K562 (cell line): Measurements from ENCODE around the gene SLC39A13. TPM values are rescaled to one million over a fixed set of nuclear protein-coding genes. Genes with fewer than 3 reads are reported as not detected.

ENCODE experiments used
- BCOR ChIP-seq: fragments of 450-650 bp; IDR thresholded peaks from 2 replicates; pipeline ENCODE4 v1.6.1; 2016
- CUX1 ChIP-seq: fragments of 200-800 bp; sonication (Bioruptor generic); IDR thresholded peaks from 2 replicates; pipeline ENCODE4 v1.6.1; 2016; ENCODE audit warnings: missing genetic modification characterization, missing compliant biosample characterization
- DPF2 ChIP-seq: fragments of 450-650 bp; IDR thresholded peaks from 2 replicates; pipeline ENCODE4 v1.6.1; 2016
- HNRNPL ChIP-seq: fragments of 200-400 bp; formaldehyde crosslinking; IDR thresholded peaks from 2 replicates; pipeline ENCODE4 v1.6.1; 2017; ENCODE audit warnings: low read depth, mild to moderate bottlenecking, low read length
- LEF1 ChIP-seq: fragments of 450-650 bp; IDR thresholded peaks from 2 replicates; pipeline ENCODE4 v1.6.1; 2016; ENCODE audit warnings: mild to moderate bottlenecking
- MAZ ChIP-seq, 2 experiments: fragments of 450-650 bp in 1 of 2; sonication (generic) in 1 of 2; formaldehyde crosslinking; IDR thresholded peaks in 1 of 2; conservative IDR thresholded peaks in 1 of 2; 2 replicates each; pipeline versions ENCODE4 v1.4.0 to v1.5.0; 2020; ENCODE audit warnings: mild to moderate bottlenecking in 1 of 2, missing genetic modification reagents in 1 of 2
- POLR2G ChIP-seq: fragments of 200-400 bp; formaldehyde crosslinking; IDR thresholded peaks from 2 replicates; pipeline ENCODE4 v1.6.1; 2017; ENCODE audit warnings: low read depth, mild to moderate bottlenecking, antibody characterized with exemption, low read length, moderate library complexity
- RBFOX2 ChIP-seq: fragments of 200-400 bp; formaldehyde crosslinking; IDR thresholded peaks from 2 replicates; pipeline ENCODE4 v1.6.1; 2017; ENCODE audit warnings: low read depth, mild to moderate bottlenecking, low read length, moderate library complexity
- TCF7L2 ChIP-seq: fragments of 150-350 bp; IDR thresholded peaks from 2 replicates; pipeline ENCODE4 v1.6.1; 2016; ENCODE audit warnings: low read depth, mild to moderate bottlenecking, low read length, moderate library complexity
- ZBTB40 ChIP-seq, 2 experiments: fragments of 450-650 bp in 1 of 2; sonication (generic) in 1 of 2; formaldehyde crosslinking in 1 of 2; IDR thresholded peaks; 2 replicates each; pipeline versions ENCODE4 v1.7.1 to v1.9.0; 2016 to 2022; ENCODE audit warnings: inconsistent platforms in 1 of 2, mild to moderate bottlenecking in 1 of 2, missing genetic modification reagents in 1 of 2
- ZNF197 ChIP-seq: fragments of 200-800 bp; sonication (Bioruptor generic); IDR thresholded peaks from 2 replicates; pipeline ENCODE4 v1.6.1; 2016; ENCODE audit warnings: low read depth, missing genetic modification characterization, missing compliant biosample characterization
- ZNF444 ChIP-seq: fragments of 250-450 bp; sonication (Bioruptor Pico); IDR thresholded peaks from 2 replicates; pipeline ENCODE4 v1.4.0; 2020; ENCODE audit warnings: mild to moderate bottlenecking, moderate library complexity
- polyA plus RNA-seq, 8 experiments: library from polyadenylated mRNA; depleted of rRNA in 4 of 8; stranded (reverse) in 5 of 8; unstranded in 3 of 8; fragments of >200 nt; fragmentation: Nextera tagmentation in 2 of 8; fragmentation: Illumina TruSeq in 1 of 8; extraction: Ambion mirVana in 2 of 8; extraction: Trizol in 1 of 8; gene quantifications; 2 replicates each; pipeline versions ENCODE4 v1.2.1 to v1.2.3, GENCODE V29; 2011 to 2014; ENCODE audit warnings: inconsistent platforms in 1 of 8, missing spikeins in 1 of 8
- total RNA-seq, 7 experiments: library from RNA; depleted of rRNA in 6 of 7; stranded (reverse); fragments of >200 nt in 6 of 7; fragmentation: Illumina TruSeq in 2 of 7; extraction: Trizol in 2 of 7; gene quantifications; 2 replicates each; pipeline versions ENCODE4 v1.2.1 to v1.2.3, GENCODE V29; 2011 to 2021; ENCODE audit warnings: low replicate concordance in 1 of 7

Gene SLC39A13
- total and polyA plus RNA-seq, 9 of the 15 experiments (the other 6 are each of a cell fraction or from before 2014, with no cell fraction given): 0.17 to 15.9 (median 3.2) TPM

DNA sequence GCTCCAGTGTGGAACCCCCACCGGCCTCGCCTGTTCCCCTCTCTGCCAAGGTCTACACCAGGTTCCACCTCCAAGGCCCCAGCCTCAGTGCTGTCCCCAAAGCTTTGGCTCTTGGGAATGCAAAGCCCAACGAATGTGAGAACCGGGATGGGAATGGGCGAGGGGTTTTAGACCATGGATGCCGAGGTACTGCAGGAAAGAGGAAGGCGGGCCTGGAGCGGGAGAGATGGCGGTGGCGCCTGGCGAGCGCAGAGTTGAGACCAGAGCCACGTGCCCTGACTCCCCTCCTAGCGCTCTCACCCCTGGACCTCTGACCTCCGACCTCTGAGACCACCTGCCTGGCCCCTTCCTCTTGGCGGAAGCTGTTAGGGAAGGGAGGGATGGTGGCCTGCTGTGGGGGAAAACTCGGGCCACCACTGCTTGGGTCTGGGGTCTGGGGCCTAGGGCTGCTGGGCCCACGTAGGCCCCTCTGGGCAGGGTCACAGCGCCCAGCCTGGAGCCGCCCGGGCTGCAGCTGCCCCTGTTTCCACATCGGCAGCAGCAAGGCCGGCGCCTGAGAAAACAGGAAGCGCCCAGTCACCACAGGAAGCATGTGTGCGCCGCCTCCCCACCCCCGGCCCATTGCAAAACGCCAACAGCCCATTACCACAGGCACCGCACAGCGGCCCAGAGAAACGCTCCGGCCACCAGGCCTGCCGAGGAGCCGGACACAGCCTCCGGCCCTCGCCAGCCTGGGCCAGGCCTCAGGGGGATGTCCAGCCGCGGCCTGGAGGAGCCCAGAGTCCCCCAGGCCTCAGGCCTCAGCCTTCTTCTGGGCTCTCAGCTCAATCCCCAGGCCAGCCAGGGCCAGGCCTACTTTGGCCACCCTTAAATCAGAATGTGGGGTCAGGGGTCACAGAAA lies 13.8 kb upstream of the SLC39A13 start (continued):
- peak; percentile 79 for TF ChIP-seq ZBTB40 (IDR thresholded peaks at IDR 0.05)
- TF ChIP-seq ZBTB40 (CRISPR knock-in tag; IDR thresholded peaks at IDR 0.05): no peak
- TF ChIP-seq ZNF197 (CRISPR knock-in tag): peak; percentile 69; the same call in 1 of the 2 replicates
- TF ChIP-seq CUX1 (CRISPR knock-in tag): peak; percentile 33; the same call in 1 of the 2 replicates
- TF ChIP-seq BCOR: no peak
- TF ChIP-seq HNRNPL: 0 out of 2 replicates have a peak, but pooled peaks have one; percentile 37
- TF ChIP-seq MAZ (CRISPR knock-in tag; conservative IDR thresholded peaks at IDR 0.05 in 1 of 2, IDR thresholded peaks at IDR 0.05 in 1 of 2): peak in 1 of 2 experiments; percentile 63; a peak in 3 of 4 replicates
- peak; percentile 72; the same call in 1 of the 2 replicates for TF ChIP-seq POLR2G
- peak; percentile 79 for TF ChIP-seq RBFOX2
- no peak for TF ChIP-seq TCF7L2
- peak; percentile 58; the same call in 1 of the 2 replicates for TF ChIP-seq DPF2
- TF ChIP-seq ZNF444 (CRISPR knock-in tag): peak; percentile 9; the same call in 1 of the 2 replicates
- peak; percentile 50; the same call in 1 of the 2 replicates for TF ChIP-seq LEF1
